ENCODE results near the gene CCDC7.
A peak's percentile ranks its signal among the peaks of the same experiment; 100 is the strongest.
"Not testable (repeated sequence)": the region's sequence is repeated elsewhere in the genome, so short reads cannot be mapped to it uniquely, and the experiment has no call there.

The CCDC7 gene

GRCh38 chr10:32646535-32646934, 200.6 kb downstream of the CCDC7 start:
- peaks cover 16% of the 10 kb centered on the region for H3K9me3 Mint-ChIP-seq
- no peaks in the 10 kb centered on the region for H3K27me3 Mint-ChIP-seq
- H3K36me3 Mint-ChIP-seq, result peaks cover 34% of the 10 kb centered on the region
- DNase-seq (ENCODE audit: low spot score in 2 of 2) (no peak), ATAC-seq (ENCODE audit: low read depth) (no peak)
- H3K4me1 Mint-ChIP-seq, result peaks cover 6% of the 10 kb centered on the region
- no peak overlapping the region for H3K27ac Mint-ChIP-seq
- no peak overlapping the region for H3K4me3 Mint-ChIP-seq

- Mint-ChIP-seq H3K36me3 (peaks cover 39% of the 10 kb centered on the region), H3K9me3 (peaks cover 22% of the 10 kb centered on the region), H3K4me3 (no peak overlapping the region), H3K27me3 (no peaks in the 10 kb centered on the region), H3K4me1 (peaks cover 6% of the 10 kb centered on the region), H3K27ac (no peak overlapping the region)
- peak; percentile 42 for ATAC-seq (ENCODE audit: low read depth)
- DNase-seq (ENCODE audit: low spot score in 2 of 2), result no peak
These were observed 204.3 kb downstream of the CCDC7 start for GRCh38 chr10:32650246-32650655.

- not testable (repeated sequence) for H3K4me1 Mint-ChIP-seq; H3K27ac Mint-ChIP-seq; DNase-seq (ENCODE audit: low spot score in 2 of 2); ATAC-seq (ENCODE audit: low read depth); H3K27me3 Mint-ChIP-seq; H3K4me3 Mint-ChIP-seq
- Mint-ChIP-seq H3K9me3 (peaks cover 23% of the 10 kb centered on the region), H3K36me3 (peaks cover 42% of the 10 kb centered on the region)
These were observed 211.5 kb downstream of the CCDC7 start for GRCh38 chr10:32657430-32657829.

GRCh38 chr10:32661346-32661745, 215.4 kb downstream of the CCDC7 start:
- peaks cover 2% of the 10 kb centered on the region for H3K4me1 Mint-ChIP-seq
- H3K9me3 Mint-ChIP-seq, result peaks cover 7% of the 10 kb centered on the region
- ATAC-seq (ENCODE audit: low read depth) (no peak), DNase-seq (ENCODE audit: low spot score in 2 of 2) (no peak)
- no peak overlapping the region for H3K4me3 Mint-ChIP-seq
- H3K36me3 Mint-ChIP-seq, result peaks cover 28% of the 10 kb centered on the region
- no peak overlapping the region for H3K27ac Mint-ChIP-seq
- no peaks in the 10 kb centered on the region for H3K27me3 Mint-ChIP-seq

- H3K4me1 Mint-ChIP-seq, result no peaks in the 10 kb centered on the region
- no peak for ATAC-seq (ENCODE audit: low read depth)
These were observed 235.0 kb downstream of the CCDC7 start for GRCh38 chr10:32680803-32681557.

GRCh38 chr10:32684291-32684690, 238.4 kb downstream of the CCDC7 start:
- DNase-seq (ENCODE audit: low spot score in 2 of 2) (no peak), ATAC-seq (ENCODE audit: low read depth) (no peak)
- H3K27ac Mint-ChIP-seq, result no peak overlapping the region
- no peaks in the 10 kb centered on the region for H3K4me1 Mint-ChIP-seq
- H3K9me3 Mint-ChIP-seq, result peaks cover 10% of the 10 kb centered on the region
- H3K27me3 Mint-ChIP-seq, result no peaks in the 10 kb centered on the region
- no peak overlapping the region for H3K4me3 Mint-ChIP-seq
- H3K36me3 Mint-ChIP-seq, result peaks cover 16% of the 10 kb centered on the region

More at GRCh38 chr10:32680803-32681557, 235.0 kb downstream of the CCDC7 start:
- H3K9me3 Mint-ChIP-seq, result peaks cover 14% of the 10 kb centered on the region
- no peak overlapping the region for H3K4me3 Mint-ChIP-seq
- no peak for DNase-seq (ENCODE audit: low spot score in 2 of 2)
- H3K36me3 Mint-ChIP-seq, result peaks cover 18% of the 10 kb centered on the region
- H3K27ac Mint-ChIP-seq, result no peak overlapping the region
- no peaks in the 10 kb centered on the region for H3K27me3 Mint-ChIP-seq

- Mint-ChIP-seq H3K27ac (no peak overlapping the region), H3K36me3 (peaks cover 19% of the 10 kb centered on the region), H3K27me3 (no peaks in the 10 kb centered on the region), H3K4me1 (no peaks in the 10 kb centered on the region), H3K4me3 (no peak overlapping the region), H3K9me3 (peaks cover 9% of the 10 kb centered on the region)
- no peak for ATAC-seq (ENCODE audit: low read depth)
- DNase-seq (ENCODE audit: low spot score in 2 of 2), result no peak
These were observed 241.2 kb downstream of the CCDC7 start for GRCh38 chr10:32687116-32687515.

GRCh38 chr10:32687546-32687945, 241.6 kb downstream of the CCDC7 start:
- Mint-ChIP-seq H3K36me3 (peaks cover 17% of the 10 kb centered on the region), H3K27ac (no peak overlapping the region), H3K27me3 (no peaks in the 10 kb centered on the region), H3K9me3 (peaks cover 7% of the 10 kb centered on the region), H3K4me1 (no peaks in the 10 kb centered on the region), H3K4me3 (no peak overlapping the region)
- ATAC-seq (ENCODE audit: low read depth), result no peak
- DNase-seq (ENCODE audit: low spot score in 2 of 2), result no peak

- H3K27ac Mint-ChIP-seq, result no peak overlapping the region
- no peaks in the 10 kb centered on the region for H3K27me3 Mint-ChIP-seq
- H3K4me1 Mint-ChIP-seq, result no peaks in the 10 kb centered on the region
- DNase-seq (ENCODE audit: low spot score in 2 of 2) (no peak), ATAC-seq (ENCODE audit: low read depth) (no peak)
- peaks cover 14% of the 10 kb centered on the region for H3K36me3 Mint-ChIP-seq
- H3K9me3 Mint-ChIP-seq, result no peaks in the 10 kb centered on the region
- H3K4me3 Mint-ChIP-seq, result no peak overlapping the region
These were observed 246.2 kb downstream of the CCDC7 start for GRCh38 chr10:32692174-32692573.

GRCh38 chr10:32693441-32693979, 247.6 kb downstream of the CCDC7 start:
- no peak for ATAC-seq (ENCODE audit: low read depth)
- H3K9me3 Mint-ChIP-seq, result peaks cover 4% of the 10 kb centered on the region
- H3K4me3 Mint-ChIP-seq, result no peak overlapping the region
- no peak for DNase-seq (ENCODE audit: low spot score in 2 of 2)
- no peaks in the 10 kb centered on the region for H3K27me3 Mint-ChIP-seq
- H3K27ac Mint-ChIP-seq, result no peak overlapping the region
- peaks cover 20% of the 10 kb centered on the region for H3K36me3 Mint-ChIP-seq
- H3K4me1 Mint-ChIP-seq, result no peaks in the 10 kb centered on the region

GRCh38 chr10:32699683-32700082, 253.7 kb downstream of the CCDC7 start:
- H3K27me3 Mint-ChIP-seq; ATAC-seq (ENCODE audit: low read depth); H3K4me3 Mint-ChIP-seq; H3K4me1 Mint-ChIP-seq; H3K27ac Mint-ChIP-seq; DNase-seq (ENCODE audit: low spot score in 2 of 2): not testable (repeated sequence)
- peaks cover 13% of the 10 kb centered on the region for H3K9me3 Mint-ChIP-seq
- peaks cover 30% of the 10 kb centered on the region for H3K36me3 Mint-ChIP-seq

- Mint-ChIP-seq H3K27me3 (no peaks in the 10 kb centered on the region), H3K4me3 (no peak overlapping the region), H3K27ac (no peak overlapping the region), H3K36me3 (peaks cover 8% of the 10 kb centered on the region), H3K9me3 (peaks cover 19% of the 10 kb centered on the region), H3K4me1 (no peaks in the 10 kb centered on the region)
- ATAC-seq (ENCODE audit: low read depth) (no peak), DNase-seq (ENCODE audit: low spot score in 2 of 2) (no peak)
These were observed 267.6 kb downstream of the CCDC7 start for GRCh38 chr10:32713560-32713959.

GRCh38 chr10:32731527-32731926, 285.6 kb downstream of the CCDC7 start:
- H3K4me3 Mint-ChIP-seq, result no peak overlapping the region
- no peaks in the 10 kb centered on the region for H3K4me1 Mint-ChIP-seq
- peaks cover under 1% of the 10 kb centered on the region for H3K9me3 Mint-ChIP-seq
- ATAC-seq (ENCODE audit: low read depth) (no peak), DNase-seq (ENCODE audit: low spot score in 2 of 2) (no peak)
- H3K36me3 Mint-ChIP-seq, result no peaks in the 10 kb centered on the region
- no peaks in the 10 kb centered on the region for H3K27me3 Mint-ChIP-seq
- no peak overlapping the region for H3K27ac Mint-ChIP-seq

GRCh38 chr10:32738958-32739357, 293.0 kb downstream of the CCDC7 start:
- H3K36me3 Mint-ChIP-seq, result peaks cover 18% of the 10 kb centered on the region
- DNase-seq (ENCODE audit: low spot score in 2 of 2) (no peak), ATAC-seq (ENCODE audit: low read depth) (no peak)
- H3K27ac Mint-ChIP-seq, result no peak overlapping the region
- H3K4me3 Mint-ChIP-seq, result no peak overlapping the region
- peaks cover 6% of the 10 kb centered on the region for H3K9me3 Mint-ChIP-seq
- H3K27me3 Mint-ChIP-seq, result no peaks in the 10 kb centered on the region
- no peaks in the 10 kb centered on the region for H3K4me1 Mint-ChIP-seq

GRCh38 chr10:32744321-32744720, 298.4 kb downstream of the CCDC7 start:
- peaks cover 29% of the 10 kb centered on the region for H3K36me3 Mint-ChIP-seq
- no peak overlapping the region for H3K27ac Mint-ChIP-seq
- no peaks in the 10 kb centered on the region for H3K4me1 Mint-ChIP-seq
- DNase-seq (ENCODE audit: low spot score in 2 of 2), result no peak
- ATAC-seq (ENCODE audit: low read depth), result no peak
- H3K27me3 Mint-ChIP-seq, result no peaks in the 10 kb centered on the region
- H3K4me3 Mint-ChIP-seq, result no peak overlapping the region
- peaks cover 3% of the 10 kb centered on the region for H3K9me3 Mint-ChIP-seq
